CD14-positive monocyte (primary cell): Measurements from ENCODE around the gene CCNL2. TPM values are rescaled to one million over a fixed set of nuclear protein-coding genes. Genes with fewer than 3 reads are reported as not detected.

Experiments
- DNase-seq, 3 donors: peaks; one replicate each; pipeline ENCODE4 v3.0.0-alpha.2; 2011 to 2022
- H2AFZ ChIP-seq: 2 replicates; pipeline ENCODE4 v1.6.0; 2012; ENCODE audit warnings: mild to moderate bottlenecking, low read depth, low read length, inconsistent platforms; ENCODE audit not compliant: insufficient read depth, poor library complexity, severe bottlenecking
- H3K27ac ChIP-seq, 2 donors: 1 replicate in 1 of 2; 2 replicates in 1 of 2; pipeline ENCODE4 v1.5.1; 2012 to 2013; ENCODE audit warnings: low read length in 2 of 2, control low read depth in 1 of 2, inconsistent platforms in 1 of 2, low read depth in 1 of 2, mild to moderate bottlenecking in 1 of 2
- H3K27me3 ChIP-seq, 2 donors: one replicate each; pipeline versions ENCODE4 v1.6.0 to v1.6.1; 2011 to 2013; ENCODE audit warnings: low read length in 2 of 2; ENCODE audit not compliant: control insufficient read depth in 2 of 2, insufficient read depth in 2 of 2
- H3K36me3 ChIP-seq, 2 donors: replicated peaks in 1 of 2; 1 replicate in 1 of 2; 2 replicates in 1 of 2; pipeline versions ENCODE4 v1.5.1 to v1.6.1; 2012 to 2013; ENCODE audit warnings: low read length in 2 of 2, control low read depth in 1 of 2, inconsistent platforms in 1 of 2, mild to moderate bottlenecking in 1 of 2; ENCODE audit not compliant: insufficient read depth in 2 of 2, control insufficient read depth in 1 of 2
- H3K4me1 ChIP-seq, 2 donors: 1 replicate in 1 of 2; 2 replicates in 1 of 2; pipeline versions ENCODE4 v1.5.1 to v1.6.1; 2012 to 2013; ENCODE audit warnings: low read length in 2 of 2, control low read depth in 1 of 2, inconsistent platforms in 1 of 2, mild to moderate bottlenecking in 1 of 2, moderate library complexity in 1 of 2; ENCODE audit not compliant: insufficient read depth in 2 of 2, control insufficient read depth in 1 of 2
- H3K4me2 ChIP-seq: replicated peaks from 2 replicates; pipeline ENCODE3; 2012; ENCODE audit warnings: low read length, moderate library complexity, mild to moderate bottlenecking; ENCODE audit not compliant: poor library complexity, severe bottlenecking; ENCODE audit errors: extremely low read depth
- H3K4me3 ChIP-seq, 3 experiments: fragments of 200-600 bp in 1 of 3; sonication (generic) in 1 of 3; replicated peaks in 1 of 3; 1 replicate in 2 of 3; 2 replicates in 1 of 3; pipeline ENCODE4 v1.5.1; 2011 to 2013; ENCODE audit warnings: low read length in 3 of 3, mild to moderate bottlenecking in 3 of 3, control low read depth in 2 of 3, low read depth in 2 of 3, inconsistent platforms in 1 of 3, moderate library complexity in 1 of 3
- H3K79me2 ChIP-seq: 2 replicates; pipeline ENCODE4 v1.6.0; 2012; ENCODE audit warnings: mild to moderate bottlenecking, control low read depth, inconsistent platforms, low read length, moderate library complexity; ENCODE audit not compliant: insufficient read depth
- H3K9ac ChIP-seq: 2 replicates; pipeline ENCODE4 v1.6.0; 2017; ENCODE audit warnings: low read length, mild to moderate bottlenecking; ENCODE audit not compliant: insufficient read depth, poor library complexity, severe bottlenecking
- H3K9me3 ChIP-seq, 2 donors: replicated peaks in 1 of 2; 1 replicate in 1 of 2; 2 replicates in 1 of 2; pipeline versions ENCODE4 v1.5.1 to v1.6.1; 2012 to 2013; ENCODE audit warnings: low read length in 2 of 2, control low read depth in 1 of 2; ENCODE audit not compliant: control insufficient read depth in 1 of 2, insufficient read depth in 1 of 2
- H4K20me1 ChIP-seq: 2 replicates; pipeline ENCODE4 v1.6.0; 2012; ENCODE audit warnings: mild to moderate bottlenecking, low read length, control low read depth, moderate library complexity; ENCODE audit not compliant: insufficient read depth
- H3K27ac Mint-ChIP-seq, 7 donors: one replicate each; pipeline ENCODE4 v1.8.0; 2020; ENCODE audit warnings: mild to moderate bottlenecking in 7 of 7, mixed read lengths in 7 of 7, moderate library complexity in 6 of 7, inconsistent platforms in 2 of 7
- H3K27me3 Mint-ChIP-seq, 3 donors: one replicate each; pipeline ENCODE4 v1.8.0; 2021 to 2022; ENCODE audit warnings: low read depth in 3 of 3, mild to moderate bottlenecking in 3 of 3, mixed read lengths in 3 of 3, moderate library complexity in 3 of 3, inconsistent platforms in 1 of 3
- H3K36me3 Mint-ChIP-seq, 2 donors: one replicate each; pipeline ENCODE4 v1.8.0; 2020; ENCODE audit warnings: mixed read lengths in 2 of 2, inconsistent platforms in 1 of 2, mild to moderate bottlenecking in 1 of 2
- H3K4me1 Mint-ChIP-seq: one replicate; pipeline ENCODE4 v1.8.0; 2020; ENCODE audit warnings: mild to moderate bottlenecking, mixed read lengths
- H3K4me3 Mint-ChIP-seq, 2 donors: one replicate each; pipeline ENCODE4 v1.8.0; 2020; ENCODE audit warnings: mild to moderate bottlenecking in 2 of 2, mixed read lengths in 2 of 2, moderate library complexity in 1 of 2
- H3K9me3 Mint-ChIP-seq, 7 donors: one replicate each; pipeline ENCODE4 v1.8.0; 2020 to 2022; ENCODE audit warnings: mixed read lengths in 7 of 7, mild to moderate bottlenecking in 6 of 7, moderate library complexity in 6 of 7, inconsistent platforms in 2 of 7
- WGBS: methylation state at CpG from one replicate; pipeline ENCODE4 v1.1.5; 2013; ENCODE audit warnings: missing lambda C conversion rate; ENCODE audit not compliant: insufficient coverage; 5-methylcytosine and 5-hydroxymethylcytosine counted together
- intact Hi-C, 2 donors: fragments of 100-400 bp; cut with micrococcal nuclease; formaldehyde crosslinking; loops; one replicate each; pipeline versions ENCODE4 v1.15.0 to v1.15.1; 2023
- polyA plus RNA-seq, 3 donors: library from polyadenylated mRNA; depleted of rRNA in 1 of 3; unstranded in 2 of 3; stranded (reverse) in 1 of 3; fragments of 300-500 nt in 2 of 3; fragments of >200 nt in 1 of 3; fragmentation: Illumina TruSeq in 2 of 3; gene quantifications; 1 replicate in 2 of 3; 2 replicates in 1 of 3; pipeline ENCODE4 v1.2.3, GENCODE V29; 2012 to 2021
- TF ChIP-seq, protein P1 (sequence below): fragments of 200-600 bp; IDR thresholded peaks from one replicate; pipeline ENCODE4 v1.8.0; 2022; ENCODE audit warnings: antibody characterized with exemption, mild to moderate bottlenecking

CCNL2 gene
- polyA plus RNA-seq, 3 donors = 8.6 to 178 (median 10.4) TPM

GRCh38 chr1:1346501-1346890, 52.6 kb downstream of the CCNL2 start:
- WGBS = 95% methylated on average over 8 of the region's 10 CpGs

GRCh38 chr1:1345860-1346500, 53.2 kb downstream of the CCNL2 start:
- Mint-ChIP-seq H3K4me3 (no peak overlapping the region), H3K36me3 (peaks cover 4 to 9% of the 10 kb centered on the region in 2 donors)

More at GRCh38 chr1:1346501-1346890, 52.6 kb downstream of the CCNL2 start:
- Histone ChIP-seq H3K4me2 (no peak overlapping the region), H3K4me1 (peaks cover 11 to 17% of the 10 kb centered on the region in 2 donors), H3K27ac (no peak overlapping the region), H3K9me3 (no peaks in the 10 kb centered on the region), H2AFZ (no peak overlapping the region), H4K20me1 (peaks cover 44% of the 10 kb centered on the region), H3K4me3 (no peak overlapping the region), H3K36me3 (peaks cover 0 to 3% of the 10 kb centered on the region in 2 donors), H3K27me3 (peaks cover 0 to under 1% of the 10 kb centered on the region in 2 donors), H3K79me2 (peaks cover 28% of the 10 kb centered on the region), H3K9ac (no peak overlapping the region)
- no peak for DNase-seq
- no peaks in the 10 kb centered on the region for H3K9me3 Mint-ChIP-seq
- H3K27me3 Mint-ChIP-seq = peaks cover under 1 to 14% (median 5%) of the 10 kb centered on the region in 3 donors
- H3K27ac Mint-ChIP-seq = peak overlapping the region in 1 of 7 donors; percentile 27
- TF ChIP-seq, protein P1, sequence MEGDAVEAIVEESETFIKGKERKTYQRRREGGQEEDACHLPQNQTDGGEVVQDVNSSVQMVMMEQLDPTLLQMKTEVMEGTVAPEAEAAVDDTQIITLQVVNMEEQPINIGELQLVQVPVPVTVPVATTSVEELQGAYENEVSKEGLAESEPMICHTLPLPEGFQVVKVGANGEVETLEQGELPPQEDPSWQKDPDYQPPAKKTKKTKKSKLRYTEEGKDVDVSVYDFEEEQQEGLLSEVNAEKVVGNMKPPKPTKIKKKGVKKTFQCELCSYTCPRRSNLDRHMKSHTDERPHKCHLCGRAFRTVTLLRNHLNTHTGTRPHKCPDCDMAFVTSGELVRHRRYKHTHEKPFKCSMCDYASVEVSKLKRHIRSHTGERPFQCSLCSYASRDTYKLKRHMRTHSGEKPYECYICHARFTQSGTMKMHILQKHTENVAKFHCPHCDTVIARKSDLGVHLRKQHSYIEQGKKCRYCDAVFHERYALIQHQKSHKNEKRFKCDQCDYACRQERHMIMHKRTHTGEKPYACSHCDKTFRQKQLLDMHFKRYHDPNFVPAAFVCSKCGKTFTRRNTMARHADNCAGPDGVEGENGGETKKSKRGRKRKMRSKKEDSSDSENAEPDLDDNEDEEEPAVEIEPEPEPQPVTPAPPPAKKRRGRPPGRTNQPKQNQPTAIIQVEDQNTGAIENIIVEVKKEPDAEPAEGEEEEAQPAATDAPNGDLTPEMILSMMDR = no peak
- intact Hi-C loops = no loop called here
- H3K4me1 Mint-ChIP-seq = peaks cover 16% of the 10 kb centered on the region
- no peak overlapping the region for H3K4me3 Mint-ChIP-seq
- peaks cover 0 to 4% of the 10 kb centered on the region in 2 donors for H3K36me3 Mint-ChIP-seq

More at GRCh38 chr1:1345860-1346500, 53.2 kb downstream of the CCNL2 start:
- Histone ChIP-seq H4K20me1 (peaks cover 44% of the 10 kb centered on the region), H3K9ac (no peak overlapping the region), H3K27ac (no peak overlapping the region), H2AFZ (no peak overlapping the region), H3K36me3 (peaks cover 0 to 8% of the 10 kb centered on the region in 2 donors), H3K27me3 (no peaks in the 10 kb centered on the region), H3K4me1 (peaks cover 11 to 17% of the 10 kb centered on the region in 2 donors), H3K79me2 (peaks cover 28% of the 10 kb centered on the region), H3K9me3 (no peaks in the 10 kb centered on the region), H3K4me2 (no peak overlapping the region), H3K4me3 (no peak overlapping the region)
- intact Hi-C loops = no loop called here
- peaks cover 16% of the 10 kb centered on the region for H3K4me1 Mint-ChIP-seq
- DNase-seq = no peak
- H3K27ac Mint-ChIP-seq = no peak overlapping the region
- 96% methylated on average over 3 of the region's 12 CpGs for WGBS
- peaks cover under 1 to 11% (median 2%) of the 10 kb centered on the region in 3 donors for H3K27me3 Mint-ChIP-seq
- H3K9me3 Mint-ChIP-seq = no peaks in the 10 kb centered on the region
- TF ChIP-seq, protein P1 = no peak
